SJSA1 (cell line): Measurements from ENCODE around the gene SPACA5B. TPM values are rescaled to one million over a fixed set of nuclear protein-coding genes. Genes with fewer than 3 reads are reported as not detected.
A peak's percentile ranks its signal among the peaks of the same experiment; 100 is the strongest.
"Not testable (repeated sequence)": the region's sequence is repeated elsewhere in the genome, so short reads cannot be mapped to it uniquely, and the experiment has no call there.

Experiments used
- DNase-seq, 2 experiments: peaks; one replicate each; pipeline ENCODE4 v3.0.0-alpha.2; 2015 to 2020; ENCODE audit warnings: low spot score in 2 of 2, low read depth in 1 of 2
- H3K27ac ChIP-seq: fragments of 250-450 bp; sonication (Bioruptor Pico); 2 replicates; pipeline ENCODE4 v1.5.1; 2020; ENCODE audit warnings: mild to moderate bottlenecking, moderate library complexity
- H3K27me3 ChIP-seq: fragments of 250-450 bp; sonication (Bioruptor Pico); replicated peaks from 2 replicates; pipeline ENCODE4 v1.5.1; 2020; ENCODE audit warnings: mild to moderate bottlenecking, moderate library complexity
- H3K36me3 ChIP-seq: fragments of 250-450 bp; sonication (Bioruptor Pico); 2 replicates; pipeline ENCODE4 v1.5.1; 2020; ENCODE audit warnings: mild to moderate bottlenecking
- H3K4me1 ChIP-seq: fragments of 250-450 bp; sonication (Bioruptor Pico); replicated peaks from 2 replicates; pipeline ENCODE4 v1.6.1; 2021; ENCODE audit warnings: mild to moderate bottlenecking
- H3K4me3 ChIP-seq: fragments of 250-450 bp; sonication (Bioruptor Pico); 2 replicates; pipeline ENCODE4 v1.5.1; 2020; ENCODE audit warnings: mild to moderate bottlenecking
- H3K9me3 ChIP-seq: fragments of 250-450 bp; sonication (Bioruptor Pico); replicated peaks from 2 replicates; pipeline ENCODE4 v1.5.1; 2020; ENCODE audit warnings: mild to moderate bottlenecking
- total RNA-seq: library from RNA; depleted of rRNA; stranded (reverse); fragments of >200 nt; shearing (Covaris generic); gene quantifications from 2 replicates; pipeline ENCODE4 v1.2.3, GENCODE V29; 2014; rRNA removed

SPACA5B gene
- not detected in 2 replicates for total RNA-seq

DNA sequence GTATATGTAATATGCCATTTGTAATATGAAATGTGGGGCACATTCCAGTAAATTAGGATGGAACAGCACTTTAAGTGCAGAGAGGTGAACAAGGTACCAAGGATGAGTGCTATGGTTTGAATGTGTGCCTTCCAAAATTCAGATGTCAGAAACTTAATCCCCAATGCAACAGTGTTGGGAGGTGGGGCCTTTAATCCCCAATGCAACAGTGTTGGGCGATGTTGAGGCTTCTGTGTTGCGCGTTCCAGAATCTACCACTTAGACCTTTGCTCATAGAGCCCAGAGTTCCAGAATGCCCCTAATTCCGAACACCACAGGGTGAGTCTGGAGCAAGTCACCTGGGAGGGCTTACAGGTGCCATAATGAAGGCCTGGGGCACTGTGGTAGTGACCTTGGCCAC is at the start of gene SPACA5B:
Gene SPACA5B, plus strand, starts transcription at position 301 of the 400 bp plus-strand sequence. Its CDS starts 62 bp downstream, at position 363.
- H3K9me3 ChIP-seq, H3K27me3 ChIP-seq, H3K36me3 ChIP-seq, H3K4me3 ChIP-seq, DNase-seq, H3K27ac ChIP-seq, H3K4me1 ChIP-seq: not testable (repeated sequence)

GRCh38 chrX:48083212-48083611 is 47.2 kb upstream of the SPACA5B start:
- Histone ChIP-seq H3K36me3 (no peaks in the 10 kb centered on the region), H3K27me3 (no peaks in the 10 kb centered on the region)
- DNase-seq, result peak; percentile 21 to 36

DNA sequence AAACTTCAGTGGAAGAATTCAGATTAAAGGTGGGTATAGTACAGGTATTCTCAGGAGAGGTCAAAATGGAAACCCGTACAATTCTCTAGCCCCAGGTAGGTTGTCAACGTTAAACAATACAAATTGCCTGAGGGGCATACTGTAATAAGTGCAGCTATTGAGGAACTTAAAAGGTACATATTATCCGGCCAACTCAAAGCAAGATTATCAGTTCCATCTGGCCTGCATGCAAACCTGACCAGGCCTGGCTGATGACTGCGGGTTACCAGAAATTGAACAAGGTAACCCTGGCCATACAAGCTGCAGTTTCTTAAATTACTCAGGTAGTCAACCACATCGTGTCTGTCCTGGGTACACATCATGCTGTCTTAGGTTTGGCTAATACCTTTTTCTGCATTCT is 46.7 kb upstream of the SPACA5B start:
- H3K9me3 ChIP-seq, result no peaks in the 10 kb centered on the region
- no peak for DNase-seq
- no peak overlapping the region for H3K4me3 ChIP-seq
- no peaks in the 10 kb centered on the region for H3K4me1 ChIP-seq
- H3K36me3 ChIP-seq, result no peaks in the 10 kb centered on the region
- no peak overlapping the region for H3K27ac ChIP-seq
- no peaks in the 10 kb centered on the region for H3K27me3 ChIP-seq

More at GRCh38 chrX:48083212-48083611, 47.2 kb upstream of the SPACA5B start:
- H3K27ac ChIP-seq, result no peak overlapping the region
- H3K4me3 ChIP-seq, result no peak overlapping the region
- no peaks in the 10 kb centered on the region for H3K9me3 ChIP-seq
- no peaks in the 10 kb centered on the region for H3K4me1 ChIP-seq

DNA sequence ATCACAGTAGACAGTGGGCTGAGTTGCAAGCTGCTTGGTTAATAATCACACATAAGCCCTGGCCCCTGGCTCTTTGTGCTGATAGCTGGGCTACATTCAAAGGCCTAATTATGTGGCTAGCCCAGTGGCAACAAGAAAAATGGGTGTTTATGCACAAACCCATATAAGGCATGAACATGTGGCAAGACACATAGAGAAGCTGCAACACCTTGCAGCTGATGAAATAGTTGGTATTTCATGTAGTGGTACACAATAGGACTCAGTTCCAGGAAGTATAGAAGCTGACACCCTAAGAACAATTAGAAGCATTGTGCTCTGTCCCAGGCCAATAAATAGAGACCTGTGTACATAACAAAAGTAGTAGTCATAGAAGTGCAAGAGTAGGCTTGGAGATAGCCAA is 44.3 kb upstream of the SPACA5B start:
- Histone ChIP-seq H3K27ac (no peak overlapping the region), H3K27me3 (no peaks in the 10 kb centered on the region), H3K9me3 (no peaks in the 10 kb centered on the region), H3K36me3 (no peaks in the 10 kb centered on the region), H3K4me1 (no peaks in the 10 kb centered on the region), H3K4me3 (no peak overlapping the region)
- DNase-seq, result no peak

DNA sequence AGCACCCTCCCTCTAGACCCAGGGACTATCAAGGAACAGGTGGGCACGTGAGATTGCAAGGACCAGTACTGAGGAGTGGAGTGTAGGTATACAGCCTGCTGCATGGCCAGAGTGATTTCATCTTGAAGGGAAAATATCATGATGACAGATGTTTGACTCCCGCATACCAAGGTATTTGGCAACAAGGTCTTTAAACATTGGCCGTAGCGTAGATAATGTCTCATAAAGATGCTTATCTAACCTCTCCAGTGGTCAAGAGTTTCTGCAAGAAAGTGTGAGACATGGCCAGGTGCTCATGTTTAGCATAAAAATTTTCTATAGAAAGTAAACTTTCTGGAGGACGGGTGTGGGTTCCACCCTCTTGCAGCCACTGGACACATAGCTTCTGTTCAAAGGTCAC is 40.3 kb upstream of the SPACA5B start:
- no peak for DNase-seq

DNA sequence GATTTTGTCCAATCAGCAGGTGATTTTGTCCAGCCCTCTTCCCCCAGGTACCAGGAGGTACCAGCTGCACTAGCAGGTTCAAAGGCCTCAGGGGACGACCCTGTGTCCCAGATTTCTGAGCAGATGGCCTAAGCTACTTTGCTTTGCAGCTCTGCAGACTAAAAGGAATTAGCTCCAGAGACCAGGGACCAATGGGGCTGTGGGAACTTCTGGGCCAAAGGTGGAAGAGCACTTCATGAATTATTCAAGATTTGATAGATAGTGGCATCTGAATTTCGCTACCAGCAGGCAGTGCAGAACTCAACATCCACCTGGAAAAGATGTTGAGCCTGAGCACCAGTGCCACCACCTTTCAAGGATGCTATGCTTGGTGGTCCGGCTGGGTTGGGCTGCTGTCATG is 37.9 kb upstream of the SPACA5B start:
- H3K27me3 ChIP-seq, H3K36me3 ChIP-seq, H3K9me3 ChIP-seq, H3K4me1 ChIP-seq, H3K27ac ChIP-seq, H3K4me3 ChIP-seq, DNase-seq: not testable (repeated sequence)

More for the DNA sequence above, 40.3 kb upstream of the SPACA5B start:
- Histone ChIP-seq H3K36me3 (no peaks in the 10 kb centered on the region), H3K27ac (no peak overlapping the region), H3K9me3 (no peaks in the 10 kb centered on the region), H3K4me3 (no peak overlapping the region), H3K4me1 (no peaks in the 10 kb centered on the region), H3K27me3 (no peaks in the 10 kb centered on the region)

GRCh38 chrX:48101443-48101842 is 29.0 kb upstream of the SPACA5B start:
- H3K4me1 ChIP-seq, result no peaks in the 10 kb centered on the region
- no peak overlapping the region for H3K4me3 ChIP-seq
- no peaks in the 10 kb centered on the region for H3K36me3 ChIP-seq
- H3K27me3 ChIP-seq, result no peaks in the 10 kb centered on the region
- H3K9me3 ChIP-seq, result no peaks in the 10 kb centered on the region
- H3K27ac ChIP-seq, result no peak overlapping the region
- DNase-seq, result no peak

GRCh38 chrX:48102874-48103374 is 27.5 kb upstream of the SPACA5B start:
- H3K27ac ChIP-seq, result no peak overlapping the region
- no peaks in the 10 kb centered on the region for H3K27me3 ChIP-seq
- H3K36me3 ChIP-seq, result no peaks in the 10 kb centered on the region
- no peak overlapping the region for H3K4me3 ChIP-seq
- H3K4me1 ChIP-seq, result no peaks in the 10 kb centered on the region
- H3K9me3 ChIP-seq, result no peaks in the 10 kb centered on the region
- DNase-seq, result no peak

GRCh38 chrX:48107717-48108116 is 22.7 kb upstream of the SPACA5B start:
- Histone ChIP-seq H3K27me3 (no peaks in the 10 kb centered on the region), H3K4me3 (no peak overlapping the region), H3K9me3 (no peaks in the 10 kb centered on the region), H3K27ac (no peak overlapping the region), H3K4me1 (no peaks in the 10 kb centered on the region), H3K36me3 (no peaks in the 10 kb centered on the region)
- no peak for DNase-seq

GRCh38 chrX:48125286-48125685 is 5.1 kb upstream of the SPACA5B start:
- H3K4me3 ChIP-seq, H3K27ac ChIP-seq, DNase-seq, H3K4me1 ChIP-seq, H3K27me3 ChIP-seq, H3K9me3 ChIP-seq, H3K36me3 ChIP-seq: not testable (repeated sequence)

DNA sequence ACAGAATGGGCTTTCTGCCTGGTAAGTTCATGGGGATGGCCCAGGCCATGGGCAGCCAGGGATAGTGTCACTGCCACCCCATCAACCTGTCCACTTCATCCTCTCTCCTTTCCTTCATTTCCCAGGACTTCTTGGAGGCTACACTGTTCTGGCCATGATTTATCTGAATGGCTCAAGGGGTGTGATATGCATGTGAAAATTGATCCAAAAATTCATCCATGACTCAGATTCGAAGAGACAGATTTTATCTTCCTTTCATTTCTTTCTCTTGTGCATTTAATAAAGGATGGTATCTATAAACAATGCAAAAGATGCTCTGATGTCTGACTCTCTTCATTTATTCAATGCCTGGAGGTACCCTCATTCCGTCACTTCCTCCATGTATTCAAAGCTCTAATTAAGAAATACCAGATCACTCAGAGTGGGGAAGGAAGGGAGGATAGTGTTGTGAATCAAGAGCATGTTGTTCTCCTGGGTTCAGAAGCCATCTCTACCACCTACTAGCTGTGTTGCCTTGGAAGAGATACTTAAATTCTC is 1.9 kb downstream of the SPACA5B start:
- not testable (repeated sequence) for H3K4me3 ChIP-seq, H3K27ac ChIP-seq, H3K36me3 ChIP-seq, H3K27me3 ChIP-seq, DNase-seq, H3K4me1 ChIP-seq, H3K9me3 ChIP-seq

DNA sequence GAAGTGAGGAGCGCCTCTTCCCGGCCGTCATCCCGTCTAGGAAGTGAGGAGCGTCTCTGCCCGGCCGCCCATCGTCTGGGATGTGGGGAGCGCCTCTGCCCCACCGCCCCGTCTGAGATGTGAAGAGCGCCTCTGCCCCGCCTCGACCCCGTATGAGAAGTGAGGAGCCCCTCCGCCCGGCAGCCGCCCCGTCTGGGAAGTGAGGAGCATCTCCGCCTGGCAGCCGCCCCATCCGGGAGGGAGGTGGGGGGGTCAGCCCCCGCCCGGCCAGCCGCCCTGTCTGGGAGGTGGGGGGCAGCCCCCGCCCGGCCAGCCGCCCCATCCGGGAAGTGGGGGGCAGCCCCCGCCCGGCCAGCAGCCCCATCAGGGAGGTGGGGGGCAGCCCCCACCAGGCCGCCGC is 8.7 kb downstream of the SPACA5B start:
- H3K9me3 ChIP-seq, H3K4me3 ChIP-seq, H3K27ac ChIP-seq, H3K36me3 ChIP-seq, DNase-seq, H3K4me1 ChIP-seq, H3K27me3 ChIP-seq: not testable (repeated sequence)

DNA sequence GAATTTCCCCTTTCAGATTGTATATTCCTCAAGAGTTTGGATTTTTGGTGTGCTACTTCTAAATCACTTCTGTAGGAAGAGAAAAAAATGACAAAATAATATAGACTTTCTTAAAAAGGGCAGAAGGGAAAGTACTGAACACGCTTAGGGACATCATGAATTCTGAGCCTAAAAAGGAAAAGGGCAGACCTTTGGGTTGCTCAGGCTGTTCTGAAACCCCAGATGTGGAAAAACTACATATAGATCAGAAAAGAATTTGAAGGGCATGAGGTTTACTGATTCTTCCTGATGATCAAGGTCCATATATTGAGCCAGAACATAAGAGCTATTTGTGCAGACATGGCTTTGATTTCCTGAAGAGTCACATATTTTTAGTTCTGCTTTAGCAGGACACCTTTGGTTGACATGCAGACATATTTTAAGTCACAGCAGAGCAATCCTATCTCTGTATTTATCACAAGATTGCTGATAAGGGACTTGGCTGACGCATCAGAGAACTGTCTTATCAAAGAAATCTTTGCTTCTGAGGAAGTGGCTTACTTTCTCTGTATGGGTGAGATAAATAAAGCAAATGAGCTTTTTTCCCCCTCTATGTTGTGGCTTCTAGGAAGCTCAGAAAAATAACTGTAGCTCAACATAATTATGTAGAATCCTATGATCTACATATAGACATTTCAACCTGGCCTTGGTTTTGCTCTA is 11.5 kb downstream of the SPACA5B start:
- not testable (repeated sequence) for H3K27me3 ChIP-seq, H3K4me1 ChIP-seq, DNase-seq

DNA sequence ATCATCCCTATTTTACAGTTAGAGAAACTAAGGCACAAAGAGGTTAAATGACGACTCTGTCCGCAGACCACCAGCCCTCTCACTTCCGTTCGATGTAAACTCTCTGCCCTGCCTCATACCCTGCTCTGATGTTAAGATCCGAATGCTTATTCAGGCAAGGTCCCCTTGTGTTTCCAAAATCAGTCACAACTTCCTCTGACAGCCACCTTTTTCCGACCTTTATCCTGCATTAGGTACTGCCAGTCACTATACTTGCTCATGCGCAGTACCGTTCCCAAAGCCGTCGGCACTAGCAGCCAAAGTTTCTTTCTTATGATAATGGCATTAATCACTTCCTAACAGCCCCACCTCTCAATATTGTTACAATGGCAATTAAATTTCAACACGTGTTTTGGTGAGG is 12.3 kb downstream of the SPACA5B start:
- DNase-seq, H3K36me3 ChIP-seq, H3K9me3 ChIP-seq, H3K4me3 ChIP-seq, H3K27me3 ChIP-seq, H3K27ac ChIP-seq, H3K4me1 ChIP-seq: not testable (repeated sequence)

More for the DNA sequence above, 11.5 kb downstream of the SPACA5B start:
- H3K27ac ChIP-seq, H3K4me3 ChIP-seq, H3K9me3 ChIP-seq, H3K36me3 ChIP-seq: not testable (repeated sequence)
